Progenitor cell of endocrine pancreas (in vitro differentiated cells): ENCODE results near the gene PPP5C. TPM values are rescaled to one million over a fixed set of nuclear protein-coding genes. Genes with fewer than 3 reads are reported as not detected.

Experiments used
- DNase-seq: peaks from one replicate; pipeline ENCODE4 v3.0.0; 2021; ENCODE audit warnings: low spot score; ENCODE audit not compliant: unreplicated experiment
- H3K27ac Mint-ChIP-seq: 2 replicates; pipeline ENCODE4 v1.8.0; 2021; ENCODE audit warnings: mild to moderate bottlenecking, moderate library complexity, mixed read lengths
- H3K27me3 Mint-ChIP-seq: 2 replicates; pipeline ENCODE4 v1.8.0; 2021; ENCODE audit warnings: mixed read lengths
- H3K36me3 Mint-ChIP-seq: 2 replicates; pipeline ENCODE4 v1.8.0; 2022; ENCODE audit warnings: mixed read lengths; ENCODE audit not compliant: insufficient read depth
- H3K4me1 Mint-ChIP-seq: 2 replicates; pipeline ENCODE4 v1.8.0; 2021; ENCODE audit warnings: low read depth, mixed read lengths
- H3K4me3 Mint-ChIP-seq: 2 replicates; pipeline ENCODE4 v1.8.0; 2021; ENCODE audit warnings: low read depth, mild to moderate bottlenecking, moderate library complexity, mixed read lengths
- H3K9me3 Mint-ChIP-seq: 2 replicates; pipeline ENCODE4 v1.8.0; 2021; ENCODE audit warnings: low read depth, mixed read lengths
- CTCF ChIP-seq: fragments of 200-600 bp; sonication (generic); IDR thresholded peaks from one replicate; pipeline ENCODE4 v1.5.0; 2021; ENCODE audit warnings: antibody characterized with exemption, mild to moderate bottlenecking; ENCODE audit not compliant: unreplicated experiment
- total RNA-seq: library from RNA; stranded (reverse); gene quantifications from 2 replicates; pipeline ENCODE4 v1.2.1, GENCODE V29; 2021

Gene PPP5C
- total RNA-seq, 1 donor from 2014 or later, result 97.8 TPM

DNA sequence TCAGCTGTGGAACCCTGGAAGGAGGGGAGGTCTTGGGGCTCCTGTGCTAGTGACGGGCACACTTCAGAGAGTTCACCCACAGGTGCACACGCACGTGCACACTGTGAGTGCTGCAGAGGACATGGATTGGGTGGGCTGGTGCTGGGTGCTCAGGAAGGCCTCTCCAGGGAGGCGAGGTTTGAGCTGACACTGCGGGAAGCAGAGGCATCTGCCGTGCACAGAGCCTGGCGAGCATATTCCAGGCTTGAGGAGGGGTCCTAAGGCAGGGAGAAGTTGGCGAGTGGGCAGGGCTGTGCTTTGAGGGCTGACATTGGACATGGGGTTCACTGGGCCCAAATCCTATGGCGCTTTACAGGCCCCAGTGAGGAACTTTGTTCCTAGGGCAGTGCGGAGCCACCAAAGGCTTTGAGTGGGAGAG lies 40.8 kb downstream of the PPP5C start:
- Mint-ChIP-seq H3K27me3 (no peaks in the 10 kb centered on the region), H3K4me1 (peaks cover 8% of the 10 kb centered on the region), H3K27ac (no peak overlapping the region), H3K4me3 (no peak overlapping the region), H3K36me3 (peaks cover 36% of the 10 kb centered on the region), H3K9me3 (no peaks in the 10 kb centered on the region)
- no peak for TF ChIP-seq CTCF
- DNase-seq, result no peak

DNA sequence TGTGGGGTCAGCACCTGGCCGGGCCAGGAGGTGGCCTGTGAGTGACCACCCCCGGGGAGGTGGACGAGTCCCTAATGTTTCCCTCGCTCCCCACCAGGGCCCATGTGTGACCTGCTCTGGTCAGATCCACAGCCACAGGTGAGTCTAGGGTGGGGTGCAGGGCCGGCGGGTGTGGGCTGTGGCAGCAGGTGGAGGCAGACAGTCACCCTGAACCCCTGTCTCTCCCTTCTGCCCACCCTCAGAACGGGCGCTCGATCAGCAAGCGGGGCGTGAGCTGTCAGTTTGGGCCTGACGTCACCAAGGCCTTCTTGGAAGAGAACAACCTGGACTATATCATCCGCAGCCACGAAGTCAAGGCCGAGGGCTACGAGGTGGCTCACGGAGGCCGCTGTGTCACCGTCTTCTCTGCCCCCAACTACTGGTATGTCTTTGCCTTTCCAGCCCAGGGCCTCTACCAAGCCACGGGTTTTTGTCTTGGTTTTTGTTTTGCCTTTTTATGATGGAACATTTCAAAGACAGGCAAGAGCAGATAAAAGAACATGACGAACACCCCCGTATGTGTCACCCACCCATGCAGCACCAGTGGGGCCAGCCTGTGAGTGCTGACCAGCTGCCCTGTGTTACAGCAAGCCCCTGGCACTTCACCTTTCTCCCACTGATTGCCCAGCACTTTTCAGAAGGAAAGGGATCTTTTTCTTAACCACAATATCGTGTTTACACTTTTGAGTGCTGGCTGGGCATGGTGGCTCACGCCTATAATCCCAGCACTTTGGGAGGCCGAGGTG lies 41.6 kb downstream of the PPP5C start:
- no peak for TF ChIP-seq CTCF
- H3K27me3 Mint-ChIP-seq, result no peaks in the 10 kb centered on the region
- no peak overlapping the region for H3K27ac Mint-ChIP-seq
- peaks cover 38% of the 10 kb centered on the region for H3K36me3 Mint-ChIP-seq
- DNase-seq, result no peak
- H3K4me3 Mint-ChIP-seq, result no peak overlapping the region
- peaks cover 8% of the 10 kb centered on the region for H3K4me1 Mint-ChIP-seq
- H3K9me3 Mint-ChIP-seq, result no peaks in the 10 kb centered on the region

- H3K36me3 Mint-ChIP-seq, result peaks cover 30% of the 10 kb centered on the region
- H3K27ac Mint-ChIP-seq, result no peak overlapping the region
- no peak for DNase-seq
- no peaks in the 10 kb centered on the region for H3K9me3 Mint-ChIP-seq
- no peaks in the 10 kb centered on the region for H3K4me1 Mint-ChIP-seq
- no peak for TF ChIP-seq CTCF
- no peak overlapping the region for H3K4me3 Mint-ChIP-seq
- no peaks in the 10 kb centered on the region for H3K27me3 Mint-ChIP-seq
Measured at GRCh38 chr19:46390121-46390858, 43.4 kb downstream of the PPP5C start.

- Mint-ChIP-seq H3K36me3 (peaks cover 30% of the 10 kb centered on the region), H3K27me3 (no peaks in the 10 kb centered on the region), H3K9me3 (no peaks in the 10 kb centered on the region), H3K4me3 (no peak overlapping the region), H3K4me1 (no peaks in the 10 kb centered on the region), H3K27ac (no peak overlapping the region)
- DNase-seq, result no peak
- no peak for TF ChIP-seq CTCF
Measured at GRCh38 chr19:46390866-46391265, 44.0 kb downstream of the PPP5C start.

DNA sequence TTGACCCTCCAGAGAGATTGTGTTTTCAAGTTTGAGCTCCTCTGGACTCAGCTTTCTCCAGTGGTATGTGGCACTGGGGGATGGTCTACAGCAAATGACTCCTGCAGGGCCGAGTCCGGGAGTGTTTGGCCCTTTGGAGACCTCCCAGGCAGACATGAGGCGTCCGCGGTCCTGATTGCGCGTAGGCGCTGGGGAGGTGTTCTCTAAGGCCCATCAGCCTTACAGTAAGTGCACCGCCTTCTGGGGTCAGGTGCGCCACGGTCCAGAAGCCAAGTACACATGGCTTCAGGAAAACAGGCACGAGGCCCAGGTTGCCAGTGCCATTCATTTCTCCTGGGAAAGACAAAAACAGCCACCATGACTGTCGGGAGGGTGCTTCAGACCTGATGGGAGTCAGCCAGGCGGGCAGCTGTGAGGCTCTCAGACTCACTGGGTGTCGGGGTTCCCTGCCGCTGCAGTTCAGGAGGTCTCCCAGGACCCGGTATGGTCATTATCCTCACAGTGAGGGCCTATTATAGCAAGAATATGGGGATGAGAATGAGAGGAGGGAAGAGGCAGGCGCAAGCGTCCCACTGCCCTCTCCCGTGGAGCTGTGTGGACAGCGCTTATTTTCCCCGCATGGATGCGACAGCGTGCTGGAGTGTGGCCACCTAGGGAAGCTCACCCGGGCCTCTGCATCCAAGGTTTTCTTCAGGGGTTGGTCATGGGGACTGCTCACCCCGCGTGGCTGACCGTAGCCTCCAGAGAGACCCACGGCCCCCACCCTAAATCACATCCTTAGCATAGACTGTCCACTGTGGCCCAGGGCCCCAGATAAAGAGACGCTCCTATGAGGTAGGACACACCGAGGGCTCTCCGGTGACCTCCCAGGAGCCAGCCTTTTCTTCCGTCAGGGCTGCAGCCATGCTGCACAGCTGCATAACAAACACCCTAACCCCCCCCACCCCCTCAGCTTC lies 44.7 kb downstream of the PPP5C start:
- Mint-ChIP-seq H3K27ac (peak overlapping the region; percentile 54), H3K27me3 (no peaks in the 10 kb centered on the region), H3K4me1 (no peaks in the 10 kb centered on the region), H3K9me3 (no peaks in the 10 kb centered on the region), H3K4me3 (no peak overlapping the region), H3K36me3 (peaks cover 30% of the 10 kb centered on the region)
- DNase-seq, result no peak
- TF ChIP-seq CTCF, result no peak
